ENCODE measurements around the gene RNF144B.

RNF144B gene

DNA sequence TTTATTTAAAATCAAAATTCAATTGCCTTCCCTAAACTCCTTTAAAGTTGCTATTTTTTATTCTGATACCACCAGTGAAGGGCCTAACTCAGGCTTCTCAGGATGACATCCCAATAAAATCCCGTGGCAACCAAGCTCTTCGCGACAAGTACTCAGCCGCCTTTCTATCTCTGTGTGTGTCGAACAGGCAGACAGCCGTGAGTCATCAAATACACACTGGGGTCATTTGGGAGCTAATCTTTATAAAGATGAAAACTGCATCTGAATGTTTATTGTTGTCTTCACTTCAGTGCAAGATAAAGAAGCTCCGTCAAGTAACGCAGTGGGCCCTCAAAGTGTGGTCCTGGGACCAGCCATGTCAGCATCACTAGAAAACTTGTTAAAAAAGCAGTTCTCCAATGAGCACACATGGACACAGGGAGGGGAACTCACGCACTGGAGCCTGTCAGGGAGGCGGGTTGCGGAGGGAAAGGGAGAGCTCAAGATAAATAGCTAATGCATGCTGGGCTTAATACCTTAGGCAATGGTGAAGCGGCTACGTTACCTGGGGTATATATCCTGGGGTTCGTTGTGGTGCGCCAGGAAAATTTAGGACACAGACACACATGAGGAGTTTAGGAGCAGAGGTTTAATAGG, 119.3 kb downstream of the RNF144B start:
- in situ Hi-C loops (cut with HindIII; ENCODE audit: low sequenced_read_pairs) = no loop called here

DNA sequence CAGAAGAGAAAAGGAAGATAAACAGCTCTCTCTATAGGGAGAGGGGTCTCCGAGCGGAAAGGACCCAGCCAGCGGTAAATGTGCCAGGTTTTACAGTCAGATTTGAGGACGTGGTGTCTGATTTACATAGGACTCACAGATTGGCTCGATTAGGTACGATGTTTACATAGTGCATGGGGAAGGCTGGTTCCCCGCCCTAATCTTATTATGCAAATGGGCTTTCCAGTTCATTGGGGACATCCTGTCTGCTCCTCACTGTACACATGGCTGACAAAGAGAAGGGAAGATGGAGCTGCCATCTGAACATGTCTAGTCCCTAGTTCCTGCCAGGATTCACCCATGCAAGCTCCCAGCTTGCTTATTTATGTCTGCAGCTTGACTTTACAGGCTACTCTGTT, 119.9 kb downstream of the RNF144B start:
- in situ Hi-C loops (cut with HindIII; ENCODE audit: low sequenced_read_pairs) = no loop called here

GRCh38 chr6:18507561-18507960, 120.4 kb downstream of the RNF144B start:
- in situ Hi-C loops (cut with HindIII; ENCODE audit: low sequenced_read_pairs) = no loop called here

DNA sequence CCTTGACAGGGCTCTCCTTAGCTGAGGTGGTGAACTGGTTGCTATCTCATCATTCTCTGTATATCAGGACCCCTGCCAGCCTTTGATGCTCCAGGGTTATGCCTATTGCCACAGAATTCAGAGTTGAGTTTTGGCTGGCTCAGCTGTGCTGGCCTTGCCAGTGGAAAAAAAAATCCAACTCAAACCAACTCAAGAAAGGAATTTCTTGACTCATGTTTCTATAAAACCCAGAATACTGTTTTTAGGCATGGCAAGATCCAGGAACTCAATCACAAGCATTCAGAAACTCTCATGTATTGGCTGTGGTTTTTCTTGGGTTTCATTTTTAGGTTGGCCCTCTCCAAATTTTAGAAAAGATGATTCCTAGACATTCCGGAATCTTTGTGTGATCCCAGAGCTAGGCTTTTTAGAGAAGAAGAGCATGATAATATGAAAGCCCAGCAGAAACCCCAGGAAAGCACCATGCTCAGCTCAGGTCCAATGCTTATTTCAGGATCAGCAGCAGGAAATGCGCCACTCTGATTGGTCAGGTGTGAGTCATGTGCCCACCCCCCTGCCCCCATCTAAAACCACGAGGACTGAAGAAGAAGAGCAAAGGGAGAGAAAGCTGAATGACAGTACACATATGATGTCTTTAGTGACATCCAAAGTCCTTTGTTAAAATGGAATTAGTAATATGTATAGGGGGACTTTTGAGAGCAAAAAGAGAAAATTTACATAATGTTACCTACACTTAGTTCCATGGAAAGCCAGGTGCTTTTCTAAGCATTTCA, 122.9 kb downstream of the RNF144B start:
- in situ Hi-C loops (cut with HindIII; ENCODE audit: low sequenced_read_pairs) = no loop called here

- in situ Hi-C loops (cut with HindIII; ENCODE audit: low sequenced_read_pairs) = no loop called here
These were observed 123.5 kb downstream of the RNF144B start for GRCh38 chr6:18510644-18511033.

- in situ Hi-C loops (cut with HindIII; ENCODE audit: low sequenced_read_pairs) = no loop called here
These were observed 124.1 kb downstream of the RNF144B start for GRCh38 chr6:18511211-18511610.

GRCh38 chr6:18513253-18513798, 126.2 kb downstream of the RNF144B start:
- in situ Hi-C loops (cut with HindIII; ENCODE audit: low sequenced_read_pairs) = no loop called here

DNA sequence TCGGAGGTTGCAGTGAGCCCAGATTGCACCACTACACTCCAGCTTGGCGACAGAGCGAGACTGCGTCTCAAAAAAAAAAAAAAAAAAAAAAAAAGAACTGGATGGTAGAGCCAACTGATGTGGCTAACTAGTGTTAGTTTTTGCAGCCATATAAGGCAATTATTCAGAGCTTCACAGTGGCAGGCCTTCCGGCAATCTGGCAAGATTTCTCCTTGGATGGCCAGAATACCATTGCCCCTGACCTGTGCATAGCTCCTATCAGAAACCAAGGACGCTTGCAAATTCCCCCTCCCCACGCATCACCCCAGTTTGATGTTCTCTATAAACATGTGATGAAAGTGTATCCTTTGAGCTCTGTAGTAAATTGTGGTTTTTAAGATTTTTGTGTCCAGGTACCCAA, 127.0 kb downstream of the RNF144B start:
- in situ Hi-C loops (cut with HindIII; ENCODE audit: low sequenced_read_pairs) = no loop called here

DNA sequence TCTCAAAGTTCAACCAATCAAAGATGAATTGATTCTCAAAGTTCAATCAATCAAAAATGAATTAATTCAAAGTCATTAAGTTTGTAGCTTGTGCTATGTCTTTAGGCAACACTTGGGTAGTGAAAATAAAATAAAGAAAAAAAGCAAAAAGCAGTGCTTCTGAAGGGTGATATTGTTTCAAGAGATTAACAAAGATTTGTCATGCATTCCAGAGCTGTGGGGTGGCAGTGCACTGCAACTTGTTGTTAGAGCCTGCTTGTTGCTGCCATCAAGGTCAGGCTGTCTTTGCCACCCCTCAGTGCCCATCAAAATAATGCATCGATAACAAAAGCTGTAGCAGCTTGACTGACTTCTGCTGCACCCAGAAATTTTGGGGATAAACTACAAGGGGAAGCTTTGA, 128.6 kb downstream of the RNF144B start:
- in situ Hi-C loops (cut with HindIII; ENCODE audit: low sequenced_read_pairs) = no loop called here
